NCI-H187 (cell line): ENCODE data around the gene PSMG3.
"Not testable (repeated sequence)": the region's sequence is repeated elsewhere in the genome, so short reads cannot be mapped to it uniquely, and the experiment has no call there.

ENCODE experiments used
- DNase-seq, 2 experiments: peaks; one replicate each; lab custom pipeline; 2025; lab: John Stamatoyannopoulos, UW

PSMG3 gene

GRCh38 chr7:1596181-1597043, 26.6 kb upstream of the PSMG3 start:
- DNase-seq = no peak

- DNase-seq = no peak
Observed at GRCh38 chr7:1595636-1596035, 25.8 kb upstream of the PSMG3 start.

GRCh38 chr7:1595027-1595426, 25.2 kb upstream of the PSMG3 start:
- no peak for DNase-seq

- DNase-seq = no peak
Observed at GRCh38 chr7:1593904-1594421, 24.1 kb upstream of the PSMG3 start.

- no peak for DNase-seq
Observed at GRCh38 chr7:1593091-1593866, 23.4 kb upstream of the PSMG3 start.

GRCh38 chr7:1592299-1592871, 22.6 kb upstream of the PSMG3 start:
- no peak for DNase-seq

- DNase-seq = no peak
Observed at GRCh38 chr7:1591876-1592275, 22.0 kb upstream of the PSMG3 start.

GRCh38 chr7:1591396-1591795, 21.6 kb upstream of the PSMG3 start:
- DNase-seq = no peak

GRCh38 chr7:1590887-1591286, 21.1 kb upstream of the PSMG3 start:
- DNase-seq = no peak

- no peak for DNase-seq
Observed at GRCh38 chr7:1590476-1590875, 20.6 kb upstream of the PSMG3 start.

GRCh38 chr7:1588978-1589377, 19.1 kb upstream of the PSMG3 start:
- no peak for DNase-seq

GRCh38 chr7:1587738-1588137, 17.9 kb upstream of the PSMG3 start:
- DNase-seq = no peak

GRCh38 chr7:1586827-1587705, 17.2 kb upstream of the PSMG3 start:
- DNase-seq = no peak

GRCh38 chr7:1586126-1586826, 16.4 kb upstream of the PSMG3 start:
- DNase-seq = no peak

GRCh38 chr7:1585142-1585981, 15.5 kb upstream of the PSMG3 start:
- no peak for DNase-seq

GRCh38 chr7:1584700-1585099, 14.9 kb upstream of the PSMG3 start:
- no peak for DNase-seq

GRCh38 chr7:1583241-1583930, 13.6 kb upstream of the PSMG3 start:
- not testable (repeated sequence) for DNase-seq

- no peak for DNase-seq
Observed at GRCh38 chr7:1580422-1581030, 10.7 kb upstream of the PSMG3 start.
